Memory B cell (primary cell): ENCODE results near the gene GRAMD1B.
"Not testable (repeated sequence)": the region's sequence is repeated elsewhere in the genome, so short reads cannot be mapped to it uniquely, and the experiment has no call there.

Experiments used
- ATAC-seq: fragments of 150-1000 bp; cut with Tn5 transposase; 2 replicates; pipeline ENCODE4 v1.10.0; 2021; ENCODE audit warnings: low read depth, mild to moderate bottlenecking, moderate library complexity
- DNase-seq, 2 donors: peaks; one replicate each; pipeline ENCODE4 v3.0.0; 2022; ENCODE audit warnings: low spot score in 2 of 2
- H3K27ac Mint-ChIP-seq: one replicate; pipeline ENCODE4 v1.8.0; 2022; ENCODE audit warnings: mild to moderate bottlenecking, moderate library complexity, mixed read lengths
- H3K27me3 Mint-ChIP-seq: one replicate; pipeline ENCODE4 v1.8.0; 2022; ENCODE audit warnings: mixed read lengths
- H3K36me3 Mint-ChIP-seq: one replicate; pipeline ENCODE4 v1.8.0; 2022; ENCODE audit warnings: mild to moderate bottlenecking, mixed read lengths
- H3K4me1 Mint-ChIP-seq: one replicate; pipeline ENCODE4 v1.8.0; 2022; ENCODE audit warnings: mixed read lengths
- H3K4me3 Mint-ChIP-seq: one replicate; pipeline ENCODE4 v1.8.0; 2022; ENCODE audit warnings: mild to moderate bottlenecking, moderate library complexity, mixed read lengths
- H3K9me3 Mint-ChIP-seq: one replicate; pipeline ENCODE4 v1.8.0; 2022; ENCODE audit warnings: mixed read lengths

GRAMD1B gene

DNA sequence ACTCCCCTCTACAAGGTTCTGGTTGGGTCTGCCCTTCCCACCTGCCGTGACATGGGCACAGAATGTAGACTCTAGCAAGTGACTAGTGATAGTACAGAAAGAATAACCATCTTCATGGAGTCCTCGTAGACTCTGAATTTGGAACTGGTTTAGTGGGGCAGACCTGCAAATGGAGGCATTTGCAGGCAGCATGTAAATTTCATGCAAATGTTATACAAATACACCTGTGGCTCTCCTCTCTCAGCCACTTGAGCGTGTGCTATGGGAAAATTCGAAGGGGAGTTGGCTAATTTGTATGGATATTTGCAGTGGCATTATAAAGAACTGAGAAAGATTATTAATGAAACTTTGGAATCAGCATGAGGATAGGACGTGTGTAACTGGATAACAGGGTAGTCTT lies 139.3 kb downstream of the GRAMD1B start:
- no peaks in the 10 kb centered on the region for H3K36me3 Mint-ChIP-seq
- no peak overlapping the region for H3K27ac Mint-ChIP-seq
- H3K9me3 Mint-ChIP-seq: peaks cover 1% of the 10 kb centered on the region
- no peaks in the 10 kb centered on the region for H3K4me1 Mint-ChIP-seq
- H3K4me3 Mint-ChIP-seq: no peak overlapping the region
- H3K27me3 Mint-ChIP-seq: peaks cover 6% of the 10 kb centered on the region
- no peak for ATAC-seq
- DNase-seq: no peak

DNA sequence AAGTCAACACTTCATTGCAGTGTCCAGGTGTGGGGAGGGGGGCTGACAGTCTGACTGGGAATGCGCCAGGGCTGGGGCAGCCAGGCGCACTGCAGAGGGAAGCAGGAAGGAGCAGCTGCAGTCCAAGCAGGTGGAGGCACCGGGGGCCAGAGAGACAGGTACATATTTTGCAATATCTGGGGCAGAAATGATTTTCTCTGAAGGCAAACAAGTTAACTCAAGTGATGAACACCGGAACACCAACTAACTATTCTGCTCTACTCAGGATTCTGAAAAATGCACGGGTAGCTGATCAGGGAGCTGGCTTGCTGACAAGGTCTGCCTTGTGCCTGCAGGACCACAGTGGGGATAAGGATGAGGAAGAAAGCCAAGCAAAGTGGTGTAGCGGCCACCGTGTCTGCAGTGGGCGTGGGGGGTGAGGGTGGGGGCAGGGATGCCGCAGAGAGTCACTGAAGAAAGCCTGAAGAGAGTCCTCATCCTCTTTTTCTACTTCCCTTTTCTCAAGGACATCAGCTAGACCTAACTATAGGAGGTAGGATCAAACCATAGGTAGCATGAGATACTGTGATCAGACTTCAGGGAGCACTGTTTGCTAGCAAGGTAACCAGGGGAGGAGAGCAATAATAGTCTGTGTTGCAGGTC lies 141.0 kb downstream of the GRAMD1B start:
- Mint-ChIP-seq H3K9me3 (peaks cover 1% of the 10 kb centered on the region), H3K27ac (no peak overlapping the region), H3K4me1 (no peaks in the 10 kb centered on the region), H3K36me3 (no peaks in the 10 kb centered on the region), H3K27me3 (peaks cover 9% of the 10 kb centered on the region), H3K4me3 (no peak overlapping the region)
- DNase-seq (no peak), ATAC-seq (no peak)

DNA sequence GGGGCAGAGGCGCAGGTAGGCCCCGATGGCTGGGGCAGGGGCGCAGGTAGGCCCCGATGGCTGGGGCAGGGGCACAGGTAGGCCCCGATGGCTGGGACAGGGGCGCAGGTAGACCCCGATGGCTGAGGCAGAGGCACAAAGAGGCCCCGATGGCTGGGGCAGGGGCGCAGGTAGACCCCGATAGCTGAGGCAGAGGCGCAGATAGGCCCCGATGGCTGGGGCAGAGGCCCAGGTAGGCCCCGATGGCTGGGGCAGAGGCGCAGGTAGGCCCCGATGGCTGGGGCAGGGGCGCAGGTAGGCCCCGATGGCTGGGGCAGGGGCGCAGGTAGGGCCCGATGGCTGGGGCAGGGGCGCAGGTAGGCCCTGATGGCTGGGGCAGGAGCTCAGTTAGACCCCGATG lies 142.7 kb downstream of the GRAMD1B start:
- not testable (repeated sequence) for H3K27ac Mint-ChIP-seq, H3K4me3 Mint-ChIP-seq, H3K9me3 Mint-ChIP-seq, H3K27me3 Mint-ChIP-seq, H3K4me1 Mint-ChIP-seq, H3K36me3 Mint-ChIP-seq, ATAC-seq, DNase-seq

DNA sequence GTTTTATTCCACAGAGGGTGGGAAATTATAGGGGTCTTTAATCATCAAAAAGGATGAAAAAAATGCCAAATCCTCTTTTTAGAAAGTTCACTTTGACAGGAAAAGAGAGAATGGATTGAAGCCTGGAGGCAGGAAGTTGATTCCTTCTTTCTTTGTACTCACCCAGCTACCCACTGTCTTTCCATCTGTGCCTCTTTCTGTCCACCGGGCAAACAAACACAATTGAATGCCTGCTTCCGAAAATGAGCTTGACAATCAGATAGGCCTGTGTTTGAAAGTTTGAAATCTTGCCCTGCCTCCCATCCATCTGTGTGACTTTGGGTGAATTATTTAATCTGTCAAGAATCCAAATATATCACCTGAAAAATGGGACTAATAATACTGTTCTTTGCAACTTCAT lies 143.2 kb downstream of the GRAMD1B start:
- no peak overlapping the region for H3K4me3 Mint-ChIP-seq
- no peak for DNase-seq
- H3K27ac Mint-ChIP-seq: no peak overlapping the region

DNA sequence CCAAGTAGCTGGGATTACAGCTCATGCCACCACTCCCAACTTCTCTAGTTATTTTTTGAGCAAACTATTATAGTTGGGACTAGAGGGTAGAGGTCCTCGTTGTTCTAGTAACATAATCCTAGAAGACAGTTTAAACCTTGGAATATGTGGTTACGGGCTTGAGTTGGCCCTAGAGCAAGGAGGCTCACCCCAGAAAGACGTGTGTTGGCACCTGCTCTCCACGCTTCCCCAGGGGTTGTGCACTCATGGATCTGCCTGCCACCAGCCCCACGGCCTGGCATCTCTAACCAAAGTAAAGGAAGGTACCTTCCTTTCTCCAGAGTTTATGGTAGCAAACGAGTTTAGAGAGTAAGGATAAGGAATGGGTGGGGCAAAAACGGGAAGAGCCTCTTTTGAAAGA lies 145.4 kb downstream of the GRAMD1B start:
- Mint-ChIP-seq H3K27ac (no peak overlapping the region), H3K4me1 (peaks cover 8% of the 10 kb centered on the region), H3K27me3 (peaks cover 10% of the 10 kb centered on the region), H3K36me3 (no peaks in the 10 kb centered on the region), H3K9me3 (peaks cover 1% of the 10 kb centered on the region), H3K4me3 (no peak overlapping the region)
- DNase-seq: no peak
- no peak for ATAC-seq

More for the DNA sequence above, 143.2 kb downstream of the GRAMD1B start:
- H3K9me3 Mint-ChIP-seq: peaks cover 1% of the 10 kb centered on the region
- no peak for ATAC-seq
- no peaks in the 10 kb centered on the region for H3K36me3 Mint-ChIP-seq
- peaks cover 9% of the 10 kb centered on the region for H3K27me3 Mint-ChIP-seq
- peaks cover 7% of the 10 kb centered on the region for H3K4me1 Mint-ChIP-seq

DNA sequence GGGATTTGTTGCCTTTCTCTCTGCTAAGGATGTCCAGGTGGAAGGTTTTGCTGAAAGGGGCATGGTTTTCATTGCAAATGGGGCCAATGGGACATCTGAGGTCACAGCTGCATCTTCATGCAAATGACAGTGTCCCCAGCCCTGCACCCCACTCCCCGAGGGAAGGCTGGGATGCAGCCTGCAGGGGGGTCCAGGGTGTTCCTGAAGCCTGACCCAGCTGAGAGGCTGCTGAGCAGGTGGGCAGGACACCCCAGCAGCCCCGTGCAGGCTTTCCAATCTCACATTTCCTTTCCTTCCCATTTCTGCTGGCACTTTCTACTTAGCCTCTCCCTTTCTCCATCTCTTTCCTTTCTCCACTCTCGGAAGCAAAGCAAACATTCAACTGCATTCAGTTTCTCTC lies 146.0 kb downstream of the GRAMD1B start:
- Mint-ChIP-seq H3K9me3 (peaks cover 1% of the 10 kb centered on the region), H3K4me3 (peak overlapping the region; percentile 15), H3K4me1 (peaks cover 12% of the 10 kb centered on the region), H3K27ac (no peak overlapping the region), H3K36me3 (no peaks in the 10 kb centered on the region), H3K27me3 (peaks cover 11% of the 10 kb centered on the region)
- ATAC-seq (no peak), DNase-seq (no peak)

DNA sequence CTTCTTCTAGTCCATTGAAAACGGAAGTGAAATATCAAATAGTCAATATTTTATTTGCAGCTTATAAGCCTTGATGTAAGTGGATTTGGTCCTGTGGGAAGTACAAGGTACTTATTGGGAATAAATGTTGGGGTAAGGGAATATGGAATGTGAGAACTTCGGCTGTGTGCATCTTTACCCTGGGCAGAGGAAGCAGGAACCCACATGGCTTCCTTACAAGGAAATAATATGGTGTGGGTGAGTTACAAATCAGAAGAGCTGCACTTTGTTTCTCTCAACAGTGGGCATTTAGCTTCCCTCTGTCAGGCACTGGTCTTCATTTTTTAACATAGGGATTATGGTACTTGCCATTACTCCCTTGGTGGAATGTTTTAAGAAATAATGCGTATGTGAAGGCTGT lies 146.4 kb downstream of the GRAMD1B start:
- no peak for ATAC-seq
- DNase-seq: no peak
- Mint-ChIP-seq H3K4me3 (peak overlapping the region; percentile 15), H3K27ac (no peak overlapping the region), H3K27me3 (peaks cover 12% of the 10 kb centered on the region), H3K36me3 (no peaks in the 10 kb centered on the region), H3K9me3 (peaks cover 1% of the 10 kb centered on the region), H3K4me1 (peaks cover 13% of the 10 kb centered on the region)

DNA sequence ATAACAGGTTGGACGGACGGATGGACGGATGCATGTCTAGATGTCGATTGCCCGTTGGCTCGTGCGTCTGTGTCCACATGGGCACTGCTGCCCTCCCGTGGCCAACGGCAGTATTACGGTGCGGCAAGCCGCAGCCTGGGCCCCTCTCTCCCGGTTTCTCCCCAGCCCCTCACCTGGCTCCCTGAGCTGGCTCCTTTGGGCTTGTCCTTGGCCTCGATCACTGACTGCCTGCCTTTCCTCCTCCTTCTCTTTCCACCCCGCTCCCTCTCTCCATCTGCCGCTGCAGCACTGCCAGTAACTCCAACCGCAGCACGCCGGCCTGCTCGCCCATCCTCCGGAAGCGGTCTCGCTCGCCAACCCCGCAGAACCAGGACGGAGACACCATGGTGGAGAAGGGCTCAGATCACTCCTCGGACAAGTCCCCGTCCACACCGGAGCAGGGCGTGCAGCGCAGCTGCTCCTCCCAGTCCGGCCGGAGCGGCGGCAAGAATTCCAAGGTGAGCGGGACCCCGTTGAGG lies 147.1 kb downstream of the GRAMD1B start:
- ATAC-seq (peak; percentile 51), DNase-seq (peak; percentile 53 to 69)
- peaks cover 14% of the 10 kb centered on the region for H3K27me3 Mint-ChIP-seq
- peak overlapping the region; percentile 6 for H3K4me3 Mint-ChIP-seq
- no peaks in the 10 kb centered on the region for H3K36me3 Mint-ChIP-seq
- peaks cover 1% of the 10 kb centered on the region for H3K9me3 Mint-ChIP-seq
- peaks cover 13% of the 10 kb centered on the region for H3K4me1 Mint-ChIP-seq
- H3K27ac Mint-ChIP-seq: no peak overlapping the region

DNA sequence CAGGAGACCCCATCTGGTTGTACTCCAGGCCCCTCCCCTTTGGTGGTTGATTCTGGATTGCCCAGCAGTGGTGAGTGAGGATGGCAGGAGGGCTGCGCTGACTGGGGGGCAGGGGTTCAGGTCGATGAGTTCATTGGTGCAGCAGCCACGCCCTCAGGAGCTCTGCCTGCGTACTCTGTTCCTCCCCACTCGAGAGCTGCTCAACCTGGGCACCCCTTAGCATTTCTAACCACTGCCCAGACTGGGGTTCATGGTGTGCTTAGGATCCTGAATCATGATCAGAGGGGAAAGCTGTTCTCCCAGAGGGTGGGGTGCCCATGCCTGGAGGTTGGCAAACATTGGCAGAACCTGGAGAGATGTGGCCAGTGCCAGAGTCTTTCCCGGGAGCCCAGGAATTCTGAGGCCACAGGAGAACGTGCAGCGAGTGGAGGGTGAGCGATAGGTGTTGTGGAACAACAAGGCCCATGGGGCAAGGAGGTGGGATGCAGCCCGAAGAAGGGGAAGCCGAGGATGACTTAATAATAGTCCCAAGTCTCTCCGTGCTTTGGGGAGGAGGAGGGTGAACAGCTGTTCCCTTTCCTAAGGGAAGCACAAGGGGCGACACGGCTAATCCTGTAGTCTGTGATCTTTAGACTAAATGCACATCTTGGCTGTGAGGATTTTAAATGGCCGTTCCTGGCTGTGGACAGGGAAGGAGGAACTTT lies 148.9 kb downstream of the GRAMD1B start:
- peaks cover 2% of the 10 kb centered on the region for H3K9me3 Mint-ChIP-seq
- H3K4me1 Mint-ChIP-seq: peaks cover 16% of the 10 kb centered on the region
- H3K27me3 Mint-ChIP-seq: peaks cover 16% of the 10 kb centered on the region
- no peak overlapping the region for H3K4me3 Mint-ChIP-seq
- no peak overlapping the region for H3K27ac Mint-ChIP-seq
- no peaks in the 10 kb centered on the region for H3K36me3 Mint-ChIP-seq
- DNase-seq: no peak
- ATAC-seq: no peak

DNA sequence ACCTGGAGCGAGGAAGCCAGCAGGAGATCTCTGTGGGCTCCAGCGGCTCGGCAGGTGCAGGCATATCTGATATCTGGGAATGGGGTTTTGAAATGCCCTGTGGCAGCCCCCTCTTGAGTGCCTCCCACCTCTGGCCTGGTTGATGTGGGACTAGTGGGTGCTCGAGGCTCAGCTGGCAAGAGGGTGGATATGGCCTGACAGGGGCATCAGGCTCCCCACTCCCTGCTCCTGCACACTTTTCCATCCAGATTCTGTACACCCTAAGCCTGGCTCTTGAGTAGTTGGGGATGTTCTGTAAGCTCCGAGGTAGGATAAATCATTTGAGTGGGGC lies 149.4 kb downstream of the GRAMD1B start:
- DNase-seq (no peak), ATAC-seq (no peak)
- Mint-ChIP-seq H3K36me3 (no peaks in the 10 kb centered on the region), H3K4me3 (no peak overlapping the region), H3K27me3 (peaks cover 14% of the 10 kb centered on the region), H3K4me1 (peaks cover 16% of the 10 kb centered on the region), H3K27ac (no peak overlapping the region), H3K9me3 (peaks cover 2% of the 10 kb centered on the region)

DNA sequence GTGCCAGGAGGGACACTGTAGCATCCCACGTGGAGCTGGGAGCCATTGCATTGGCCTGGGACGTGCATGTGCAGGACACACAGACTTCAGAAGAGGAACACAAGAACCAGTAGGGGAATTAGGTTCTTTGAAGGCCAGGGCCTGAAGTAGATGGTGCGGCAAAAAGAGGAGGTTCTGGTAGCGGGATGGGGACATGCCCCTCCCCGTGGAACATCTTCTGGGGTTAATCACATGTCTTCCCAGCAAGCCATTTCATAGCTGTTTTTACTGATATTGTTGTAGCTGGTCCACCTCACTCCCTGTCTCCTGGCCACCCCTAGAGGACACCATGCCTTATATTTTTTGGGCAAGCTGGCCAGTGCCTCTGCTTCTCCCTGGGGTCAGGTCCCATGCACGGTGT lies 150.1 kb downstream of the GRAMD1B start:
- H3K9me3 Mint-ChIP-seq: peaks cover 2% of the 10 kb centered on the region
- peak; percentile 4 for ATAC-seq
- no peak overlapping the region for H3K27ac Mint-ChIP-seq
- H3K27me3 Mint-ChIP-seq: peaks cover 11% of the 10 kb centered on the region
- no peaks in the 10 kb centered on the region for H3K36me3 Mint-ChIP-seq
- no peak overlapping the region for H3K4me3 Mint-ChIP-seq
- peaks cover 16% of the 10 kb centered on the region for H3K4me1 Mint-ChIP-seq
- no peak for DNase-seq

DNA sequence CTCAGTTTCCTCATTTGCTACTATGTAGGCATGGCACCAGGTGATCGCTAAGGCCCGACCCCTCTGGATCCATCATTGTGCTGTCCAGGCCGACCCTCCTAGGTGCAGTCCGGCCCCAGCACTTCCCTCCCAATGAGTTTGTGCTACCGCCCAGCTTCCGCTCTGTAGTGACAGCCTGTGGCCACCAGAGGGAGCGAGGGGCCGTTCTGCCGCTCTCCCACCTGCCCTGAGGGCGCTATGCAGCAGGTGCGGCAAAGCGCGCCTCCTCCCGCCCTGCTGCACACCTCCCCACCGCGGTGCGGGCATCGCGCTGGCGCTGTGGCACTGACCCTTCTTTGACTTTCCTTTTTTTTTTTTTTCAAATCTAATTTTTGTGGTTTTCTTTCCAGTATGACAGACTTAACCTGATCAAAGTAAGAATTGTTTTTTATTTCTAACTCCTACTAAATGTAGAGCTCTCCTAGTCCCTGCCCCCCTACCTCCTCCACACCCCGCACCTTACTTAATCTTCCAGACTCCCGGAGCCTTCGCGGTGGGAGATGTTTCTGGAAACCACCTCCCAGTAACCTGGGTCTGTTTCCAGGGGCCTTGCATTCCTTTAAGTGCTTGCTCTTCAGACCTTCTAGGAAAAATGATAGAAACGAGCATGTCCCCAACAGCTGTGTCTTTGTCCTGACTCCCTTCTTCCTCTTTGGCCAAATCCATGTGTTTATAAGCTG lies 150.6 kb downstream of the GRAMD1B start:
- no peak overlapping the region for H3K27ac Mint-ChIP-seq
- peaks cover 16% of the 10 kb centered on the region for H3K4me1 Mint-ChIP-seq
- DNase-seq: peak; percentile 49 to 63

DNA sequence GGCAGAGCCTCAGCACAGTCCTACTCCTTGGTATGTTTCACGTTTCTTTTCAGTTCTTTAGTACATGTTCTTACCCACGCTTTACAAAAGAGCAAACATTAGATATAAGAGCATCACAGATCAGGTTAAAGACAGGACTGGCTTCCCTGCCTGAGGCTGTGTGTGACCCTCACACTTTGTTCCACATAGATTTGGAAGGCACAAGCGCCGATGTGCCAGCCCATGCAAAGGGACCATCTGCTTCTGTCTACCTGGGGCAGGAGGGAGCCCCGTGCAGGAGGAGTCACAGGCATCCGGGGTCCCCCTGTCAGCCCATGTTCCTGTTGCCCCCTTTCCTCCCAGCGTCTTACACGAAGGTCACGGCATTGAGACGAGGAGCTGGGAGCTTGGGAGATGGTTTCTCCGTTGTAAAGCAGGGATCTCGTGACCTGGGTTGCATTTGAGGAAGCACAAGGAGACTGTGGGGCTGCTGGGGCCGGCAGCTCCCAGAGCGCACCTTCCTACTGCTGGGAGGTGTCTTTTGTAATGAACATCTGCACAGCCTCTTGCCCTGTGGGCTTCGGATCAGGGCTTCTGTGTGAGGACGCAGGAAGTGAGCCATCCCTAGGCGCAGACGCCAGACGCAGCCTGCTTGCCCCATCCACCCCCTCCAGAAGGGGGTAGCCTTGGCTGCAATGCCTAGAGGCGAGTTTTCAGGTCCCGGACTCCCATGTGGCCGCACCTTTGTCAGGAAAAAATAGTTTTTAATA lies 151.8 kb downstream of the GRAMD1B start:
- ATAC-seq (no peak), DNase-seq (no peak)
- H3K9me3 Mint-ChIP-seq: peaks cover 2% of the 10 kb centered on the region
- H3K4me1 Mint-ChIP-seq: peaks cover 12% of the 10 kb centered on the region
- no peak overlapping the region for H3K4me3 Mint-ChIP-seq
- no peaks in the 10 kb centered on the region for H3K36me3 Mint-ChIP-seq
- peaks cover 9% of the 10 kb centered on the region for H3K27me3 Mint-ChIP-seq
- H3K27ac Mint-ChIP-seq: no peak overlapping the region

More for the DNA sequence above, 150.6 kb downstream of the GRAMD1B start:
- Mint-ChIP-seq H3K4me3 (no peak overlapping the region), H3K36me3 (no peaks in the 10 kb centered on the region), H3K27me3 (peaks cover 11% of the 10 kb centered on the region), H3K9me3 (peaks cover 2% of the 10 kb centered on the region)
- peak; percentile 87 for ATAC-seq
